Measurements from ENCODE around the gene PLCD1.
"Not testable (repeated sequence)": the region's sequence is repeated elsewhere in the genome, so short reads cannot be mapped to it uniquely, and the experiment has no call there.

Gene PLCD1

GRCh38 chr3:37995652-37996641 is 33.5 kb downstream of the PLCD1 start:
- no peak for FAIRE-seq
- no peak for DNase-seq (ENCODE audit: insufficient read length, low spot score)
- TF ChIP-seq POLR2A (IDR thresholded peaks at IDR 0.05; ENCODE audit: low read depth, low read length): no peak

- no peak for TF ChIP-seq POLR2A (IDR thresholded peaks at IDR 0.05; ENCODE audit: low read depth, low read length)
- DNase-seq (ENCODE audit: insufficient read length, low spot score): no peak
- FAIRE-seq: no peak
Measured at GRCh38 chr3:37994639-37994972, 34.8 kb downstream of the PLCD1 start.

GRCh38 chr3:37993820-37994638 is 35.4 kb downstream of the PLCD1 start:
- peak; percentile 30; the same call in 1 of the 2 replicates for TF ChIP-seq POLR2A (IDR thresholded peaks at IDR 0.05; ENCODE audit: low read depth, low read length)
- no peak for DNase-seq (ENCODE audit: insufficient read length, low spot score)
- FAIRE-seq: no peak

- DNase-seq (ENCODE audit: insufficient read length, low spot score): no peak
- TF ChIP-seq POLR2A (IDR thresholded peaks at IDR 0.05; ENCODE audit: low read depth, low read length): no peak
- FAIRE-seq: no peak
Measured at GRCh38 chr3:37993460-37993819, 36.0 kb downstream of the PLCD1 start.

DNA sequence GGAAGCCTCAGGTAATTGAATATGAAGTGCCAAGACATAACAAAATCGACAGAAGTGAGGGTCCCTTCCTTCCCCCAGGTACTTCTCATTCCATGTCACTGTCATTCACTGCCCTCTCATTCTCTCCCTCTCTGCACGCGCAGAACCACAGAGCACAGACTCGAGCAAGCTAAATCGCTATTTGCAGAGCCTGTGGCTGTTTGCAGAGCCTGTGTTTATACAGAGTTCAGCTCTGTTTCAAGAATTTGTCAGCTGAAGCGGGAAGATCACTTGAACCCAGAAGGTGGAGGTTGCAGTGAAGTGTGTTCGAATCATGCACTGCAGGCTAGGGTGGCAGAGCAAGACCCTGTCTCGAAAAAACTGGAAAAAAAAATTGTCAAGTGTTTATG is 36.4 kb downstream of the PLCD1 start:
- DNase-seq (ENCODE audit: insufficient read length, low spot score): no peak
- TF ChIP-seq POLR2A (IDR thresholded peaks at IDR 0.05; ENCODE audit: low read depth, low read length): no peak
- FAIRE-seq: no peak

DNA sequence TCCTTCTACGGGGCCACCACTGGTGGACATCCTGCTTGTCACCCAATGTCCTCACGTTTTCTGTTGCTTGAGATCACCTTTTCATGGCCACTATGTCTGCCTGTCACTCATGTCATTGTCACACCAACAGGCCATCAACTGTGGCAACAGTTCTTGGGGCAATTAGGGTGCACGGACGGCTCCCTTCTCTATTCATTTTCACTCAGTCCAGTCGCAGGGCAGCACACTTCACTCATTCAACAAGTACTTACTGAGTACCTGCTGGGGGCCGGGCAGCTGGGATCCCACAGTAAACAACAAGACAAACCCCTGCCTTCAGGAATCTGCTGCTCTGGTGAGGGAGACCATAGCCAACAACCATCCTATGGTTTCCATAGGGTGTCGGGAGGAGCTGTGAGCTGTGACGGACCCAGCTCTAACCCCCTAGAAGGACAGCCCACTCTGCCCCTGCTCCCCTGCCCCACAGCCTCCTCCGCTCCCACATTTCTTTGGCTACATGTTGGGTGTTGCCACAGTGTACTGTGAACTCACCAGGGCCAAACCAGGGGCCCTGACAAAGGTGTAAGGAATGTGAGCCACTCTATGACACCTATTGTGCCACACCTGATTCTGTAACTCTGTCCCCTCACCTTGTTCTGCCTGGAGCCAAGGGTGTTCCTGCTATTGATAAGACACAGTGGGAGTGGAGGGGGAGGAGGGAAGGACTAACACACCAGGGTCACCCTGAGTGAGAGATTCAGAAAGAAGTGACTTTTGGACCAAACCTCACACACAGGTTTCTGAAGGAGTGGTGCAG is 37.0 kb downstream of the PLCD1 start:
- DNase-seq (ENCODE audit: insufficient read length, low spot score): no peak

DNA sequence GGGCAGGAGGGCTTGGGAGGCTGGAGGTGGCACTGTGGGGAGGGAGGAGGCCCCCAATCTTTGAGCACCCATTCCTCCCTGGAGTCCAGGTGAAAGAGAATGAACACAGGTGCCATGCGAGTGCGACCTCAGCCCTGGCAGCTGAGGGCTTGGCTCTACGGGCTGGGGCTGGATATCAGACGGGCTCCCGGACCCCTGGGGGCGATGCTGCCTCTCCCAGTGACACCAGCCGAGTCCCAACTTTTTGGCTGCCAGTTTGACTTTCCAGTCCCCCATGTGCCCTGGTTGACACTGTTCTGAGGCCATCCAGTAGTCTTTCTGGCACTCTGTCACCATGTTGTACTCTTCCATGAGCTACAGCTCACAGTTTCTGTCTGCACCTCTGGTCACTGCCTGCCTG is 37.6 kb downstream of the PLCD1 start:
- no peak for TF ChIP-seq POLR2A (IDR thresholded peaks at IDR 0.05; ENCODE audit: low read depth, low read length)
- DNase-seq (ENCODE audit: insufficient read length, low spot score): no peak
- FAIRE-seq: no peak

More for the DNA sequence above, 37.0 kb downstream of the PLCD1 start:
- no peak for FAIRE-seq
- TF ChIP-seq POLR2A (IDR thresholded peaks at IDR 0.05; ENCODE audit: low read depth, low read length): no peak

DNA sequence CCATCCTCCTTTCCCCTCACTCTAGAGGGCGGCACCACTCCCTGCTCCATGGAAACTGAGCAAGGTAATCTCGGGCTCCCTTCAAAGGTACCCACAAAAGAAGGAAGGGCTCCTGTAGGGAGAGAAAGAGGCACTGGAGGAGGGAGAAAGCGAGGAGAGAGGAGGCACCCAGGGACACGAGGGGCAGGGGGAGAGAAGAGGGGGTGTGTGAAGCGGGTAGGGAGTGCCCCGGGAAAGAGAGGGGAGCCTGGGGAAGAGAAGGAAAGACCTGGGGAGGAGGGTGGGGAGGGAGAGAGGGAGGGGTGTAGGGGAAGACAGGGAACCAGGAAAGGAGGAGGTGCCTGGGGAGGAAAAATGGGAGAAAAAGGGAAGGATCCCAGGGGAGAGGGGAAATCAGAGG is 38.3 kb downstream of the PLCD1 start:
- FAIRE-seq (no peak), DNase-seq (ENCODE audit: insufficient read length, low spot score) (no peak)
- no peak for TF ChIP-seq POLR2A (IDR thresholded peaks at IDR 0.05; ENCODE audit: low read depth, low read length)

GRCh38 chr3:37990527-37990926 is 38.9 kb downstream of the PLCD1 start, which contains the start of gene VILL:
VILL (plus strand) TSS chr3:37990786; CDS start chr3:37993673, 2,887 bp downstream.
- no peak for TF ChIP-seq POLR2A (IDR thresholded peaks at IDR 0.05; ENCODE audit: low read depth, low read length)
- FAIRE-seq (no peak), DNase-seq (ENCODE audit: insufficient read length, low spot score) (no peak)

- no peak for TF ChIP-seq POLR2A (IDR thresholded peaks at IDR 0.05; ENCODE audit: low read depth, low read length)
- DNase-seq (ENCODE audit: insufficient read length, low spot score): no peak
- FAIRE-seq: no peak
Measured at GRCh38 chr3:37989821-37990480, 39.5 kb downstream of the PLCD1 start.

- FAIRE-seq (no peak), DNase-seq (ENCODE audit: insufficient read length, low spot score) (no peak)
- no peak for TF ChIP-seq POLR2A (IDR thresholded peaks at IDR 0.05; ENCODE audit: low read depth, low read length)
Measured at GRCh38 chr3:37988931-37989525, 40.4 kb downstream of the PLCD1 start.

DNA sequence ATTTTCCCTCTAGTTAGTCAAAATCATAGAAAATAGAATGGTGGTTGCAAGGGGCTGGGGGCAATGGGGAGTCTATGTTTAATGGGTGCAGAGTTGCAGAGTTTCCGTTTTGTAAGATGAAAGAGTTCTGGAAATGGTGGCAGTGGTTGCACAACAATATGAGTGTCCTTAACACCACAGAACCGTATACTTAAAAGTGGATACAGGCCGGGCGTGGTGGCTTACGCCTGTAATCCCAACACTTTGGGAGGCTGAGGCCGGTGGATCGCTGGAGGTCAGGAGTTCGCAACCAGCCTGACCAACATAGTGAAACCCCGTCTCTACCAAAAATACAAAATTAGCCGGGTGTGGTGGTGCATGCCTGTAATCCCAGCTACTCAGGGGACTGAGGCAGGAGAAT is 41.1 kb downstream of the PLCD1 start:
- DNase-seq (ENCODE audit: insufficient read length, low spot score); FAIRE-seq: not testable (repeated sequence)

DNA sequence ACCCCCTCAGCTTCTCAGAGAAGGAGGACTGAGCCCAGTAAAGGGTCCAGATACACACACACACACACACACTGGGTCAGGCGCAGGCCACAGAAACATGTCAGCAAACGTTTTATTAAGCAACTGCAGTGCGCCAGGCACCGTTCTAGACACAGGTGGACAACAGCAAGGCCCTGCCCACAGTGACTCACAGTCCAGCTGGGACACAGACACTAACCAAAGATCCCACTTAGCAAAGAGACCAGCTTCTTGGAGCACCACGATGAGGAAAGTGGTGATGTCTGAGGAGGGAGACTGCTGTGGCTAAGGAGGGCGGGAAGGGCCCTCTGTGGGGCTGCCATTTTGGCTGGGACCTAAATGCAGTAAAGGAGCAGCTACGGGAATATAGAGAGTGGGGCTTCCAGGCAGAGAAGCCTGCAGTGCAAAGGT is 41.7 kb downstream of the PLCD1 start:
- no peak for FAIRE-seq
- no peak for TF ChIP-seq POLR2A (IDR thresholded peaks at IDR 0.05; ENCODE audit: low read depth, low read length)
- no peak for DNase-seq (ENCODE audit: insufficient read length, low spot score)
